GM18909 (cell line): ENCODE data around the gene RBFOX2.

Experiments
- ATAC-seq: cut with Tn5 transposase; IDR thresholded peaks from one replicate; pipeline ENCODE4 v1.9.1; 2021; ENCODE audit warnings: mild to moderate bottlenecking; ENCODE audit not compliant: unreplicated experiment, poor library complexity

RBFOX2 gene

DNA sequence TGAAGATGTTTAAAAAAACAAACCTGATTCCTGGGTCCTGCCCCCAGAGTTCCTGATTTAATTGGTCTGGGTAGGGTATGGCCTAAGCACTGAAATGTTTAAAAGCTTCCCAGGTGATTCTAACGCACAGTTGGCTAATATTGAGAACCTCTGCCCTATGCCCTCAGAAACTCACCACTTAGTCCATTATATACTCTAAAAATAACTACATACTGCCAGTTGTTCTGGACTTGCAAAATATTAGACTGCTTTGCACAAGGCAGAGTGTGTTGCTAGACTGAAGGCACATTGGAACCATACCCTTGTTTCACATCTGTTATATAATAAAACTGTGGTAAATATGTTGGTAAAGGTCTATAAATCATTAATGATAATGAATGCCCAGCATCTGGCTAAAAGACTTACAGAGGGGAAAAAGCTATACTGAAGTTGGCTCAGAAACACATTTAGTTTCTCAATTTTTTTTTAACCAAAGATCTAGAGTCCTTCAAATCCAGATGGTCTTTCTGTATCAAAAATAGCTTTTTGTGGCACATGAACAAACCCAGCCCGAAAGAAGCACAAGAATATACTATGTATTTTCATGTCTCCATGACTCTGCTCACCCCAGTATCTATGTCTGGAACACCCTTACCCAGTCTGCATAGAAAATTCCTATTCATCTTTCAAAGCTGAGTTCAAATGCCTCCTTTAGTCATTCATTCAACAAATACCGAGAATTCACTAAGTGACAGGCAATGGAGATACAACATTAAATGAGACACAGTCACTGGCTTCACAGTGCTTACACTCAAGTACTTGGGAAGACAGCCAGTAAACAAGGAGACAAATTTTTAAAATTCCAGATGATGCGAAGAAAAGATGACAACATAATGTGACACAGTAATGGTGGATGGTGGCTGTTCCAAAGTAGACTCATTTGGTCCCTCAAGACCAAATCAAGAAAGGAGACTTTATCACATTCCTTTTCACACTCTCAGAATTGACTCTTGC, 44.1 kb downstream of the RBFOX2 start:
- no peak for ATAC-seq

DNA sequence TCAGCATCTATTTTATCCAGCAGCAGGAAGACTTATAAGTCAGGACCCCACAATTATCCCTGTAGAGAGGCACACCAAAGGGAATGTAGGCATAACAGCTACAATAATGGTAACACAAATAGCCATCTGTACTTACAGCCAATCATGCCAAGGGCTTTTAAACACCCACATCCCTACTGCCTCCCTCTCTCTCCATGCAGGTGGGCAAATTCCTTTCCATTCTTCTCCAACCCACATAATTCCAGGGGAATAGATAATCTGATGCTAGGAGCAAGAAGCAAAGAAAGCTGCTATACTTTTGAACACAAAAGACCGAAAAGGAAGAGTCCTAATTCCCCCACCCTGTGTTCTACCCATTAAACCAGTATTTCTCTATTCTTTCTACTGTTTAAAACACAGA, 46.7 kb downstream of the RBFOX2 start:
- no peak for ATAC-seq

DNA sequence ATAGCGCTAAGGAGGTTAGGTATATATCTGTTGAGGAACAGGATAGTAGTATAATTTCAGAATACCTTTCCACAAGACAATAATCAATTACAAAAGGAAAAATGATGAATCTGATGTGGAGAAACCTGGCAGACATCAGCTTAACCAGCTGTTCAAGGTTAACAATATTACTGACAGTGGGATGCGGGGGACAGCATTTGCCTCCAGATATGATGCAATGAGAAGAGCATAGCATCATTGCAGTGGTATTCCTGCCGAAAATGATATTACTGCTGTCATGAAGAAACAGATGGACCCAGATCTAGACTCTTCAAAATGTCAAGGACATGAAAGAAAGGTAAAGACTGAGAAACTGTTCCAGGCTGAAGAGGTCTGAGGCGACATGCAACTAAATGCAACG, 49.7 kb downstream of the RBFOX2 start:
- ATAC-seq, result no peak

DNA sequence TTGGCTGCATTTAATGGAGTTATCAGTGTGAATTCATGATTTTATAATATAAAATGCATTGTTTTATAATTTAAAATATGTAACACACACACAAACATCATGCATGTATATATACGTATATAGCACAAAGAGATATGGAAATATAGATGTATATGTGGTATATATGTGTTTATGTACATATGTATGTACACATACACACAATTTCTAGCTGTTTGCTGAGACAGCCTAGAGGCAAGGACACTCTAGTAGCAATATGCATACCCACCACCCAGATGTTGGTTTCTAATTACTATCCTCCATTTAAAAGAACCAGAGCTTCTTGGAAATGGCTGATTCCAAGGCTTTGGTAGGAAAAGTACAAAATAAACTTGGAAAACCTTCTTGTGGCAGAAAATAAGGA, 50.4 kb downstream of the RBFOX2 start:
- no peak for ATAC-seq

DNA sequence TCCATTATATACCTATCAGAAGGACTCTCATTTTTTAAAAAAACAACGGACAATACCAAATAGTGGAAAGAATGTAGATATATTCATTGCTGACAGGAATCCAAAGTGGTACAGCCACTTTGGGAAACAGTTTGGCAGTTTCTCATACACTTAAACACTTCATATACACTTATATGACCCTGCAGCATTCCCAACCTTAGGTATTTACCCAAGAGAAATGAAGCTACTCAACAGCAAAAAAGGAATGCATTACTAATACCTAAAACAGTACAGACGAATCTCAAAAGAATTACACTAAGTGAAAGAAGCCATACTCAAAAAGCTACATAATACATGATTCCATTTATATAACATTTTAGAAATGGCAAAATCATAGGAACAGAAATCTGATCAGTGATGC, 51.5 kb downstream of the RBFOX2 start:
- no peak for ATAC-seq

DNA sequence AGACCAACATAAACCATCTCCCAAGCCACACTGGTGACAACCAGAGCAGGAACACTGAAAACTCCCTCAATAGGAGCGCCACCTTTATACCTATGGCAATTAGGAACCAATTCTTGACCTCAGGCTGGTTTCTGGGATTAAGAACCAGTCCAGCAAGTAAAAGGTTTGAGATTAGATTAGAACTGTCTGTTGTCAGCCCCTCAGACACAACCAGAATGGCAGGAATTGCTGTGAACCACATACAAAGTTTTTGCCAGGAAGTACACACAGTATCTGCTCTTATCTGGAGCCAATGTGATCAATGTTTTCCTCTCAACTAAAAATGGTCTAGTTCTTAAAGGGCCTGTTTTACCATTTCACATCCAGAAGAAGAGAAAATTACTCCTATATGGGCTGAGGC, 55.2 kb downstream of the RBFOX2 start:
- ATAC-seq, result no peak

DNA sequence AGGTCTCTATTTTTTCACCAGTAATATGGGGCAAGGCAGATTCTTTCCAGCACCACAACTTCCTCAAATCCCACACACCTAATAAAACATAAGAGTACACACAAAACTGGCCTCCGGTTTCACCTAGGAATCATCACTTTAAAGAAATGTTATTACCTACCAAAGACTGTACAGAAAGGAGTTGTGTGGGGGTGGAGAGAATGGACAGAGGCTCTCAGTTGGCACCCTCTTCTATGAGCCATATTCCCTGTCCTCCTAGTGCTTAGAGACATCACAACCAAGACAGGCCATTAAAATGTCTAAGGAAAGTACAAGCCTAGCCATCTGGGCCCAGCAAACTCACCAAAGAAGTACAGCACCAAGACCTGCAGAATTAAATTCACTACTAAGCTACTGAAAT, 56.1 kb downstream of the RBFOX2 start:
- no peak for ATAC-seq

DNA sequence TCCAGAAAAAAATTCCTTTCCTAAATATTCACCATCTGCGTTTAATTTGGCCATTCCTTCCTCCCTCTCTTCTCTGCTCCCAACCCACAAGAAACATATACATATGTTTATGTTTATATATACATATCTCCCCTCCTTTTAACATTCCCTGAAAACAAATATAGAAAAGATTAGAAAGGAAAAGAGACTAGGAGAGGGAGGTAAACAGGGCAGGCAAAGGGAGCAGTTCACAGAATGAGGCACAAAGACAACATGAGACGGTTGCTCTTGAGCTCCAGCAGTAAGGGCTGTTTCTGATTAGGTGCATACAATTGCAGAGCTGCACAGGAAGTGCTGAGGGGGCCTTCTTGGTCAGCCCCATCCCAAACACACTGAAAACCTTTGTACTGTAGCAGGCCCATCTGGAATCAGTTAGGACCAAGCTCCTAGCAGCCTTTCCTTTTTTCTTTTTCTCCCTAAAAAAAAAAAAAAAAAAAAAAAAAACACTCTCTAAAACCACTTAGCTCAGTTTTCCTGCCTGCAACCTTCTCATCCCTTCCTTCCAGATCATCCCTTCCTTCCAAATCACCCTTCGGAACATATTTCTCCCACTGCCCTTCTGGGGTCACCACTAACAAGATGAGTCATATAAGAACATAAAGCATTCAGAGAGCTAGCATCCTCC, 57.0 kb downstream of the RBFOX2 start:
- ATAC-seq, result no peak

DNA sequence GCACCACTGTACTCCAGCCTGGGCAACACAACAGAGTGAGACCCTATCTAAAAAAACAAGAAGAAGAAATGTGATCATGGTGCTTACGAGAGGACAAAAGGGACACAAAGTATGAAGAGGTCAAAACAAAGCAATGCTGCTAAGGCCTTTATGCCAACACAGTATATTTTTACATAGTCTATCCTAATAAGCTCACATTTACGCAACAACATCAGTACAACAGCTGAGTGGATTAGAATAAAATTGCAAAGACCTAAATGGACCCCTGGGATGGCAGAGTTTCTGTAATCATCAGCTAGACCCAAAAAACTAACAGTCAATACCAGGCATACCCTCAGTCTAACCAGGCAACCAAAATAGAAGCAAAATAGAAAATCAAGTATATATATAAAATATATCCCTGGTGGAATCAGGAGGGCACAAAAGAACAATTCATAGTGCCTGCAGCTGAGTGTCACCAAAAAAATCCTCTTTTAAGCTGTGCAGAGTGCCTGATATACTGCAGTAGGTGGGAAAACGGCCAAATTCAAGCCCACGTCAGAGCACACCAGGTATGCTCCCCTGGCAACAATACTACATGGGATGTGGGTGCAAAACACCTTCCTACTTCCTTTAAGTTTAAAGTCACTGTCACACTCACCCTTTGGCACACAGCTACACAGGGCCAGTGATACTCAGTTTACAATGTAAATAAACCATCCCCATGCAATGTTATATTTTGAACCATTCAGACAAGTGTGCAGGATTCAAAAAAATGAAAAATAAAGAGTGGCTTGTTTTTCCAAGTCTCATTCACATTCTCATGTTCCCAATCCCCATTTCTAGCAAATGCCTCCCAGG, 57.8 kb downstream of the RBFOX2 start:
- no peak for ATAC-seq

DNA sequence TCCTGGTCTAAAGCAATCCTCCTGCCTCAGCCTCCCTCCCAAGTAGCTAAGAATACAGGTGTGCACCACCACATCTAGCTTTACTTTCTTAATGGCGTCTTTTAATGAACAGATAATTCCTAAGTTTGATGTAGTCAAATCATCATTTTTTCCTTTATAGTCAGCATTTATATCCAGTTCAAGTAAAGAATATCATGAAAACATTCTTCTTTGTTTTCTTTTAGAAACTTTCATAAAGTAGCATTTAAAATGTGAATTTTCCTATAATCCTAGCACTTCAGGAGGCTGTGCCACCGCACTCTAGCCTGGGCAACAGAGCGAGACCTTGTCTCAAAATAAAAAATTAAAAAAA, 61.6 kb downstream of the RBFOX2 start:
- no peak for ATAC-seq

DNA sequence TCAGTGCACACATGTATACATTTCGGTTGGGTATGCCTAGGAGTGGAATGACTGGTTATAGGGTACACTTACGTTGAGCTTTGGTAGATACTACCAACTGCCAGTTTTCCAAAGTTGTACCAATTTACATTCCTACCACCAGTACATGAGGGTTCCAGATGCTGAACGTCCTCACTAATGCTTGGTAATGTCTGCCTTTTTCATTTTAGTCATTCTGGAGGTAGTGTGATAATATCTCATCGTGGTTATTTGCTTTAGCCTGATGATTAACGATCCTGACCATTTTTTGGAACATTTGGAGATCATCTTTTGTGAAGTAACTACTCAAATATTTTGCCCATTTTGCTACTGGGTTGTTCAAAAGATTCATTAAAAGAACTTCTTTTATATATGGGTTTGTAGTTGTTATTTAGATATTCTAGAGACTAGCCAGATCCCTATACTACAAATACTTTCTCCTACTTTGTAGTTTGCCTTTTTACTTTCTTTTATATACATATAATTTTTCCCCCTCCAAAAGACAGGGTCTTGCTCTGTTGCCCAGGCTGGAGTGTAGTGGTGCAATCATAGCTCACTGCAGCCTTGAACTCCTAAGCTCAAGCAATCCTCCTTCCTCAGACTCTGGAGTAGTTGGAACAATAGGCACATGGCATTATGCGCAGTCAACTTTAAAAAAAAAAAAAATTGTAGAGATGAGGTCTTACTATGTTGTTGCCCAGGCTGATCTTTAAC, 62.1 kb downstream of the RBFOX2 start:
- no peak for ATAC-seq

DNA sequence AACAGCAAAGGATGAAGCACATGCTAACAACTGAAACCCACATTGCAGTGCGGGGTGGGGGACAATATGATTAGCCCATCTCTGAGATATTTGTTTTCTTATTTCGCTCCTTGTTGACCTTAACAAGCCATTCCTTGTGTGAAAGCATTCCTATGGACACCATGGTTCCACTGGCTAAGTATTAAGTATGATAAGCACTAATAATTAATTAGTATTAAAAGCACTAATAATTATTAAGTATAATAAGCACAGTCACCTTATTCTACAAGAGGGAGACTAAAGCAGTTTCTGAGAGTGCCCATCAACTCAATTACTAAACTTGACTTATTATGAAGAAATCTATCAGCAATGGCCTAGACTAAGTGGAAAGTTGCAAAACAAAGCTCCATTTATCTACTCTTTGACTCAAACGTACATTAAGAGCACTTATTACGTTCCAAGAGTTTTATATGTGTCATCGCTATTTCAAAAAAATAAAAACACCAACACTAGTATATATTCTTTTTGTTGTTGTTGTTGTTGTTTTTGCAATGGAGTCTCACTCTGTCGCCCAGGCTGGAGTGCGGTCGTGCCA, 65.3 kb downstream of the RBFOX2 start:
- no peak for ATAC-seq

DNA sequence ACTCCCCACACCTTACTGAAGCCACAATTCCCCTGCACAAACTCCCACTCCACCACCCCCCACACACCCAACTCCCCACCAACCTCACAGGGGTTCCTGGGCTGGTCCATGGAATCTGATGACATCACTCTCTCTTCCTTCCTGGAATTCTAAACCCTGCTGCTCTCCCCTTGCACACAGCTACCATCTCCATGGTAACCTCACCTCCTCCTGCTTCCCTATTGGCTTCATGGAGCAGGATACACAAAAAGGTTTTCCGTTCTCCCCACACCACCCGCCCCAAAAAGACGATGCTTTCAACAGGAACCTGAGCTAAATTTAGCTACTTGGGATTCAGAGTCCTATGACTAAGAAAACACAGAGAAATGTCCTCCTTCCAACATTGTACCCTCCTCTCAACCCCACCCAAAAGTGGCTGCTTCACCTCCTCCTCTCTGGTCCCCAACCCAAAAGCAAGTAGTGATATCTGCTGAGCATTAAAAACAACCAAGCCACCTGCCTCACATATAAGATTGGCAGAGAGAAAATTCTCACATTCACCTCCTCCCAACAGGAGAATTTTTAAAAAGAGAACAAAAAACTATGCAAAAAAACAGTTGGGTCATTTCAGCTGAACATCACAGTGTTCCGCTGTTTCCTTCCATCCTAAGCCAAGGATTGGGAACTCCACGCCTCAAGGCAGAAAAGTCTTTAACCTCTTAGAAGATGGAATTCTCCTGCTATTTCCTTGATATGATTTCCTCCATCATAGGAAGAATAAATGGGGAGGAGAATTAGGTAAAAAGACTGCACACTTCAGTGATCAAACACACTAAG, 66.9 kb downstream of the RBFOX2 start:
- ATAC-seq, result no peak

DNA sequence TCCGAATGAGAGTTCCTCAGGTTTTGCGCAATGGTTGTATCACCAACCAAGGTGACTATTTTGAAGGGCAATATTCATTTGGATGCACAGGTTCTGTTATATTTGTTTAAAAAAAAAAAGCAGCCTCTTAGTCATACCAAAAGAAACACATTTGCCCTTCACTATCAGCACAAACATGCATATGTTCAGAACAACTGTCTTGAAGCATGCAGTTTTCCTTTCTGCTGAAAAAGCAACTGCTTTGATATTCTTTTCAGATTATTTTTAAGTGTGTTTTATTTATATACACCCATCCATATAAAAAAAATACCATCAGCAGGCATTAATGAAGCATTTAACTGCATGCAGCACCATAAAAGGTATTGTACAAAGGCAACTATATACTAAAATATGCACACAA, 67.8 kb downstream of the RBFOX2 start:
- ATAC-seq, result no peak

DNA sequence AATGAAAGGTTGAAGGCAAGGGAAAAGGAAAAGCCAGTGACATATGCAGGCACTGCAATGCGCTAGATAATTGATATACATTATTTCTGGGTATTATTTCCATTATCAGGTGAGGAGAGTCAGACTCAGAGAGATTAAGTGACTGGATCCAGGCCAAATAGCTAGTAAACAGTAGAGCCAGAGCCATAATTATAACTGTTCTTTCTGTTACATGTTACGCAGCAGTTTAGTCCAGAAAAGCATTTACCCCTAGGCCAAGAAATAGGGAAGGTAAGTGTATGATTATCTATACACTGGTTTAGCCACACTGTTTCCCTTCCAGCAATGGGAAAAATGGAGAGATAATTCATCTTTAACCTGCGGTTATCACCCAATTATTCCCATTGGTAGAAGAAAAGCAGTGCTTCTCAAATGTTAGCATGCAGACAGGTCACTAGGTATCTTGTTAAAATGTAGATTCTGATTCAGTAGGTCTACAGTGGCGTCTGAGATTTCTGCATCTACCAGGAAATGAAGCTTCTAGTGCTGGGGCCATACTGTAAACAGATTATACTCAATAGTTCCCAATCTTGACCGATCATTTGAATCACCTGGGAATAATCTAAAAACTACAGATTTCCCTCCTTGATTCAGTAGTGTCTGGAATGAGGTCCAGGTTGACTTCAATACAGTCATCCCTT, 69.4 kb downstream of the RBFOX2 start:
- ATAC-seq, result no peak

DNA sequence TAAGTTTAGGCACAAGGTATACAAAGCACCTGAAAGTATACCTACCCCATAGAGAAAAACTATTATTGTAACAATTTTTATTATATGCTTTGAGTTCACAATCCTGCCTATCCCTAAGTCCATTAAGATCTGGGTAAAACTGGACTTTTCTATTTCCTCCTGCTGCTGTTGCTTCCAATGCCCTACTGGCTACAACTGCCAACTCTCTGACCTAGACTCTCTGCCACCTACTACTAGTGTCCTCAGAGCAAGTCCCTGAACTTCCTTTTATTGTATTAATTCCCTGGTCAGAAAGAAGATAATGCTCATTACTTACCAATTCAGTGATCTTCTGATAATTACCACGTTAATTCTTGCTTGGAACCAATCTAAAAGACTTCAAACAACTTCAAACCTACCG, 70.3 kb downstream of the RBFOX2 start:
- no peak for ATAC-seq

DNA sequence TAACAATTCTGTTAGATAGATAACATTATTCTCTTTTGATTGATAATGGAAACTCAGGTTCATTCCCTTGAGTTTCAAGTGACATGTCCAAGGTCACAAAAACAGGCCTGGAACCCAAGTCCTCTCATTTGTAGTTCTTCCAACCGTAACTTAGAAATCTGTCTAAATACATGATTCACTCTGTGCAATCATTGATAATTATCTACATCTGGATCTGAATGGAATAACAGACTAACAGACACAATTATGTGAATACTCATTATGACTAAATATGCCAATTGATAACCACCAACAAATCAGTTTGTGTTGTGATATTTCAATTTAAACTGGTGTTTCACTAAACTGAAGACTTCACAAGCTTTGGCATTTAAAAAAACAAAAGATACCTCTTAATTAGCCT, 71.0 kb downstream of the RBFOX2 start:
- ATAC-seq, result no peak

DNA sequence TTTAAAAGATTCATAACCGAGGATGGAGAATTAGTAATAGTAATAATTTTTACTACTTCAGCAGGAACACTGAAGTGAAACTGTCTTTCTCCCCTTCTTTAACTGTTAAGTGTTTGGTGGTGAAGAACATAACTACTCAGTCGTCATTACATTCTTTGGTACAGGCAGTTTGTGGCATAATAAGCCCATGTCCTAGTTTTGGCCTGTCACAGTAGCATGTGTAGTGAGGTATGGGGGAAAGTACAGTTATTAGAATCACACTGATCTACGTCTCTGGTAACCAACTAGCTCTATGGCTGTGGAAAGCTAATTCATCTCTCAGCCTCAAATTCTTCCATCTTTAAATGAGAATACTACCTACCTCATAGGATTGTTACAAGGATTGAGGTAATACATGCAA, 71.8 kb downstream of the RBFOX2 start:
- ATAC-seq, result no peak

DNA sequence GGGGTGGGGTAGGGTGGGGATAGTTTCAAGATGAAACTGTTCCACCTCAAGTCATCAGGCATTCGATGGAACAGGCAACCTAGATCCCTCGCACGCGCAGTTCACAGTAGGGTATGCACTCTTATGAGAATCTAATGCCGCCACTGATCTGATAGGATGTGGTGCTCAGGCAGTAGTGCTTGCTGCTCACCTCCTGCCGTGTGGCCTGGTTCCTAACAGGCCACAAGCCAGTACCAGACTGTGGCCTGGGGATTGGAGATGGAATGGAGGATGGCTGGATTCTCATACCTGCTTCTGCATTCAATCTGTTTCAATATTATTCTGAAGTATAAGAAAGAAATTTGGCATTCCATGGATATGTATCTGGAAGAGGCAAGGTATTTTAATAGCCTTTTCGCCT, 73.1 kb downstream of the RBFOX2 start:
- no peak for ATAC-seq
